RKO (cell line): ENCODE measurements around the gene TMEM117.
A peak's percentile ranks its signal among the peaks of the same experiment; 100 is the strongest.

Experiments used
- DNase-seq: peaks from one replicate; pipeline ENCODE4 v3.0.0-alpha.2; 2016; ENCODE audit warnings: low spot score

TMEM117 gene

GRCh38 chr12:43884683-43885410, 49.0 kb downstream of the TMEM117 start:
- DNase-seq = no peak

- no peak for DNase-seq
Observed at GRCh38 chr12:43887397-43887796, 51.5 kb downstream of the TMEM117 start.

GRCh38 chr12:43891856-43892574, 56.1 kb downstream of the TMEM117 start:
- no peak for DNase-seq

GRCh38 chr12:43893670-43894069, 57.8 kb downstream of the TMEM117 start:
- no peak for DNase-seq

GRCh38 chr12:43895580-43896206, 59.8 kb downstream of the TMEM117 start:
- DNase-seq = no peak

- DNase-seq = no peak
Observed at GRCh38 chr12:43896496-43896895, 60.6 kb downstream of the TMEM117 start.

- DNase-seq = no peak
Observed at GRCh38 chr12:43898474-43898873, 62.6 kb downstream of the TMEM117 start.

- DNase-seq = no peak
Observed at GRCh38 chr12:43899574-43899973, 63.7 kb downstream of the TMEM117 start.

- DNase-seq = no peak
Observed at GRCh38 chr12:43903686-43904085, 67.8 kb downstream of the TMEM117 start.

GRCh38 chr12:43912859-43913258, 77.0 kb downstream of the TMEM117 start:
- DNase-seq = no peak

GRCh38 chr12:43914391-43914790, 78.5 kb downstream of the TMEM117 start:
- no peak for DNase-seq

GRCh38 chr12:43914923-43915468, 79.1 kb downstream of the TMEM117 start:
- DNase-seq = peak; percentile 9

- no peak for DNase-seq
Observed at GRCh38 chr12:43917896-43918295, 82.0 kb downstream of the TMEM117 start.

GRCh38 chr12:43921666-43922337, 85.9 kb downstream of the TMEM117 start:
- no peak for DNase-seq

GRCh38 chr12:43930032-43930431, 94.2 kb downstream of the TMEM117 start:
- no peak for DNase-seq

GRCh38 chr12:43931187-43931586, 95.3 kb downstream of the TMEM117 start:
- no peak for DNase-seq

- DNase-seq = no peak
Observed at GRCh38 chr12:43935581-43935980, 99.7 kb downstream of the TMEM117 start.

GRCh38 chr12:43937947-43938346, 102.1 kb downstream of the TMEM117 start:
- DNase-seq = no peak

GRCh38 chr12:43942379-43942778, 106.5 kb downstream of the TMEM117 start:
- no peak for DNase-seq

- no peak for DNase-seq
Observed at GRCh38 chr12:43945983-43946382, 110.1 kb downstream of the TMEM117 start.

- DNase-seq = no peak
Observed at GRCh38 chr12:43951286-43951685, 115.4 kb downstream of the TMEM117 start.

- peak; percentile 80 for DNase-seq
Observed at GRCh38 chr12:43957732-43958372, 122.0 kb downstream of the TMEM117 start.
